Activated CD4-positive, alpha-beta T cell treated with anti-CD3 and anti-CD28 coated beads, Interleukin-2, amount 50 U/mL, for 1 hour (primary cell): ENCODE data around the gene POTEJ.
"Not testable (repeated sequence)": the region's sequence is repeated elsewhere in the genome, so short reads cannot be mapped to it uniquely, and the experiment has no call there.

ENCODE experiments used
- DNase-seq: peaks from one replicate; pipeline ENCODE4 v3.0.0-alpha.2; 2020

POTEJ gene

DNA sequence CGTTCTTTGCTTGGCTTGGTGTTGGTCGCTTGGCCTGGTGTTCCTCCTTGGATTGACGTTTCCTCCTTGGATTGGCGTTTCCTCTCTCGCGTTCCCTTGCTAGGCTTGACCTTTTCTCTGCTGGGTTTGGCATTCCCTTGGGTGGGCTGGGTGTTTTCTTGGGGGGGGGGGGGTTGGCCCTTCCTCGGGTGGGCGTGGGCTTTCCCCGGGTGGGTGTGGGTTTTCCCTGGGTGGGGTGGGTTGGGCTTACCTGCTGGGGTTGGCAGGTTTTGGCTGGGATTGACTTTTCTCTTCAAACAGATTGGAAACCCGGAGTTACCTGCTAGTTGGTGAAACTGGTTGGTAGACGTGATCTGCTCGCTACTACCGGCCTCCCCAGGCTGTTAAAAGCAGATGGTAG, at the start of gene POTEJ:
Gene POTEJ, plus strand, starts transcription at position 301 of the 400 bp plus-strand sequence. Its CDS starts 93 bp downstream, at position 394.
- not testable (repeated sequence) for DNase-seq

- not testable (repeated sequence) for DNase-seq
These were observed 45.1 kb upstream of the POTEJ start for GRCh38 chr2:130566165-130566564.

GRCh38 chr2:130571929-130572328, 39.3 kb upstream of the POTEJ start:
- DNase-seq, result not testable (repeated sequence)

- not testable (repeated sequence) for DNase-seq
These were observed 37.0 kb upstream of the POTEJ start for GRCh38 chr2:130574230-130574629.

DNA sequence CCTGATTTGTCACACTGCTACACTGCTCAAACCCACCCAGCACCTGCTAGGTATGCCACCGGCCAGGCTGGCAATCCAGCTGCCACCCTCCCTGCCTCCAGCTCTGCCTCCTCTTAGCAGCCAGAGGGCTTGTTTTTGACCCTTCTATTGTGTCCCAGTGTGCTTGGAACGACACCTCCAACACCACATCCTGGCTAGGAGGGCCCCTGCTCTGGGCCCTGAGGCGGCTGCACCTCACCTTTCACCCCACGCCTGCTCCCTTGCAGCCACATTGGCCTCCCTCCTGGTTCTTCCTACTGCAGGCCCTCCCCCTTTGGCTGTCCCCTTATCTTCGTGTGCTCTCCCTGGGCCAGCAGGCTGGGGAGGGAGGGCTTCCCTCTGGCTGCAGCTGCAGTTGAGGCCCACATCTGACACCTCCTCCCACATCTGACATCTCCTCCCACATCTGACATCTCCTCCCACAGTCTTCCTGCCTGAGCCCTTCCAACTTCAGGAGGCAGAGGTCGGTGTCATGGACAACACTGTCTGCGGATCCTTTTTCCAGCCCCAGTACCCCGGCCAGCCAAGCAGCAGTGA, 34.9 kb upstream of the POTEJ start:
- DNase-seq, result not testable (repeated sequence)

GRCh38 chr2:130577559-130577958, 33.7 kb upstream of the POTEJ start:
- DNase-seq, result not testable (repeated sequence)

DNA sequence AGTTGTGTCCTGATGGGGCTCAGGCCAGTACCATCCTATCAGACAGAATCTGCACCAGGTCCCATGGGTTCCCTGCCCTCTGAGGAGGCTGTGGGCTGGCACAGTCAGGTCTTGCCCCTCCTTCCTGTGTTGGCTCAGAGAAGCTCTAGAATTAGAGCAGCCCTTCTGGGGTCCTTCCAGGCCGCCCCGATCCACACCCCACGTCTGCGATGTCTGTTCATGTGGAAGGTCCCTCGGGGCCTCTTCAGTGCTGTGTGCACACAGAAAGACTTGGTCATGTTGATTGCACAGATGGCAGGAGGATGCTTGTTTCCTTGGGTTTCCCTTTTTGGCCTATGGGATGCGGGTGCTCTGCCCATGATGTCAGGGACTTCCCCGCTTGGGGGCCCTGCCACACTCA, 32.1 kb upstream of the POTEJ start:
- not testable (repeated sequence) for DNase-seq

GRCh38 chr2:130581491-130581890, 29.7 kb upstream of the POTEJ start:
- not testable (repeated sequence) for DNase-seq

- DNase-seq, result not testable (repeated sequence)
These were observed 28.3 kb upstream of the POTEJ start for GRCh38 chr2:130582970-130583369.

- not testable (repeated sequence) for DNase-seq
These were observed 27.7 kb upstream of the POTEJ start for GRCh38 chr2:130583582-130583981.

DNA sequence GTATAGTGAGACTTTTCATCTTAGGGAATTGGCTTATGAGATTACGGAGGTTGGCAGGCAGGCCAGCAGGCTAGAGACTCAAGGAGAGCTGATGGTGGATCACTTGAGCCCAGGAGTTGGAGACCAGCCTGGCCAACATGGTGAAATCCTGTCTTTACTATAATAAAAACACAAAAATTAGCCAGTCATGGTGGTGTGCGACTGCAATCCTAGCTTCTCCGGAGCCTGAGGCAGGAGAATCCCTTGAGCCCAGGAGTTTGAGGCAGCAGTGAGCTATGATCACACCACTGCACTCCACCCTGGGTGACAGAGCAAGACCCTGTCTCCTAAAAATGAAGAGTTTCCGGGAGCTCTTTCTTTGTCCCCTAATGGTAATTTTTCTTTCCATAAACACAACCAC, 26.5 kb upstream of the POTEJ start:
- not testable (repeated sequence) for DNase-seq

- DNase-seq, result not testable (repeated sequence)
These were observed 22.4 kb upstream of the POTEJ start for GRCh38 chr2:130588688-130589458.

- DNase-seq, result not testable (repeated sequence)
These were observed 20.9 kb upstream of the POTEJ start for GRCh38 chr2:130590170-130590841.

DNA sequence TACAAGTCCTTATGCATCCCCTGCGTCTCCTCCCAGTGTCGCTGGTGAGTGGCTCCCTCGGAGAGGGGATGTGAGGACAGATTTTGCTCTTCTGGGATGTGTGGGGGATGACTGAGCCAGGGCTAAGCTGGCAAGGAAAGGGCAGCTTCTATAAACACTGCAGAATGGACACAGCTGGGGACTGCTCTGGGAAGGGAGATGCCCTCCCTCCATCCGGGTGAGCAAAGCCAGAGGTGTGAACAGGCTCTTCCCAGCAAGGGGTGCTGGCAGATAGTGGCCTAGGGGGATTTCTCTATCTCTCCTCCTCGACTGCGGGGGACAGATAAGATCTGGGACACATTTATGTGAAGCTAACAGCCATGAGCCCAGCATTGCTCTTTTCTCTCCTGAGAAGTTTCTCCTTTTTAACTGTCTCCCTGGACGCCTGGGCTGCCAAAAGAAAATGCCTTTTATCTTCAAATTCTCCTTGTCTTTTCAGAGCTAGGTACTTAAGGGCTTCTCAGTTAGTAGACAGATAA, 20.3 kb upstream of the POTEJ start:
- DNase-seq, result not testable (repeated sequence)

GRCh38 chr2:130592791-130593414, 18.3 kb upstream of the POTEJ start:
- DNase-seq, result not testable (repeated sequence)

DNA sequence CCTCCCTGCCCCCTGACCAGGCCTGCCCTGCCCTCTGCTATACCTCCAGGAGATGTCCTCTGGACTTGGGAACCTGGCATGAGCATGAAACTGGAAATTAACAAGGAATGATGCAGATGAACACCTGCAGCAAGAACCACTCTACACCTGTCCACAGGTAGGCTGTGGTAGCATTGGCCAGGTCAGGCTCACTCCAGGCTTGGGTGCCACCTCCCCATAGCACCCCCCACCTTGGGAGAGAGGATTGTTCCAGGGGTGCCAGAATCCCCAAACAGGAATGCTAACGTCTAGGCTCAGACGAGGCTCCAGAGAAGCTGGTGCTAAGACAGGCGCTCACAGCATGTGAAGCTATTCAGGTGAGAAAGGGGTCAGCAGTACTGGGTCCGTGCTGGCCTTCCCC, 17.2 kb upstream of the POTEJ start:
- DNase-seq, result not testable (repeated sequence)

DNA sequence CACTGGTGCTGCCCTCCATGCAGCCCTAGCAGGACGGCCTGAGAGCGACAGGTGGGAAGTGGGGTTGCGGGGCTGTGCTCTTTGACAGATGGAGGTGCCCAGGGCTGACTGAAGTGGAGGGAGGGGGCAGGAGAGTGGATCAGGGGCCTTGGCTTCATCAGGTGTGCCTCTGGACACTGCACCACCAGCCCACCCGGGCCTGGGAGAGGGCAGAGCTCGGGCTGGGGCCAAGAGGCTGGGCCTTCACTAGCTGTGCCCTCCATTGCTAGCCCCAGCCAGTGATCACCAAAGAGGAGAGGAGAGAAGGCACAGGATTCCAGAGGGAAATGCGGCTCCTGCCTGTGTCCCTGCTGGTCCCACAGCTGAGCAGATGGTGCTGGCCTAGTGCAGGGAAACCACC, 14.5 kb upstream of the POTEJ start:
- not testable (repeated sequence) for DNase-seq

DNA sequence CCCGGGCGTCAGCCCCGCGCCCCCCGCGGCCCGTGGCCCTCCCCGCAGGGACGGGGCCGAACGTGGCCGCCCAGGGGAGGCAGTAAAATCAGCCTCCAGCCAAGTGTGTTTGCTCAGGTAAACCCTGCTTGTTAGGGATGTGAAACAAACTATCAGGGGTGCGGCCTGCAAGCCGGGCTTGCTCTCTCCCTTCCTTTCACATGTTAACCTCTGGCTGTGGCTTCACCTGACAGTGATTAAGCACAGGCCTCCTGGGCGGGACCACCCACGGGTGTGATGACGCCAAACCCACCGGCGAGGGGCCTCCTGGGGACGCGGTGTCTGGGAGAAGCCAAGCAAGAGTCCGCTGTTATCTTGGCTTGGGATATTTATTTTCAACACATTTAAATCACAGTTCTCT, 13.2 kb upstream of the POTEJ start:
- not testable (repeated sequence) for DNase-seq

DNA sequence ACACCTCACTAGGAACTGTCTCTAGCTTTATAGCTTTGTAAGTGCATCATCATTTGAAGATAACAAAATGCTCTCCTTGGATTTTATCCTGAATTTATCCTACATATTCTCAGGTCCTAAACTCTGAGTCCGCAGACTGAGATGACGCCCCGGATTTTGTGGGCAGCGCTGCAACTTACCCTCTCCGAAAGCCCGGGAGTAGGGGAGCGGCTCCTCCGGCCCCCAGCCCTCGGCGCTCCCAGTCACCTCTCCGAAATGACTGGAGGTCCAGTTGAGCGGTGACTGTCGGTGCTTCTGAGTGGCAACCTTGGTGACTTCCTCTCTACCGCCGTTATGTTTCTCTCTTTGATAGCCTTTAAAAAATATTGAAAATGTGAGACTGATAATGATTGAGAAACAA, 12.8 kb upstream of the POTEJ start:
- not testable (repeated sequence) for DNase-seq

- not testable (repeated sequence) for DNase-seq
These were observed 11.8 kb upstream of the POTEJ start, which contains the start of gene CFC1 for GRCh38 chr2:130599393-130599792. TSS of gene CFC1 (minus strand) at chr2:130599575. CDS start at chr2:130599287, 288 bp downstream.

GRCh38 chr2:130599926-130600325, 11.3 kb upstream of the POTEJ start:
- DNase-seq, result not testable (repeated sequence)

DNA sequence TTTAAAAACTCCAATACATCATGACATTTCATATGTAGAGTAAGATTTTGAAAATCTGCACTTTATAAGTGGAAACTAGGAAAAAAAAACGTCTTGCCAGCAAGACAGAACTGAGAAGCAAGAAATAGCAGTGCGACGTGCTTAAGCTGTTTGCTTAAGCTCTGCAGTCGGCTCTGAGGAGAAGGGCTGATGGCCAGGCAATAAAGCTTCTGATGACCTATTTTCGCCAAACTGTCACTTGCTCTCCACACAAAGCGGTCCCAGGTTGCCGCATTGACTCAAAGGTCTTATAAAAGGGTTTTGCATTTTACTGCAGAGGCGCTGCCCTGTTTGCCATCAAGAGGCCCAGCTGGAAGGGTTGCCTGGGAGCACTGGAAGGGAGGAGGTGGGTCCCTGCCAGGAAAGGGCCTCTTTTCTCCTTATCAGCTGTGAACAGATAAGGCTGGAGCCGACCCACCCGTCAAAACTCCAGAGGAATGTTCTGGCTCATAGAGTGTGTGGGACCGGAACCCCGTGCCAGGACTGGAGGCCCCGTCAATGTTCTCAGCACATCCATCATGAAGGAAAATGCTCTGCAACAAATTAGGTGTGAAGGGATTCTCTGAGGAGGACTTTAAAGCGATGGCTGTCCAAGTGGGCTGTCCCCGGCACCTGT, 9.5 kb upstream of the POTEJ start:
- not testable (repeated sequence) for DNase-seq
